ENCODE results near the gene VILL.
"Not testable (repeated sequence)": the region's sequence is repeated elsewhere in the genome, so short reads cannot be mapped to it uniquely, and the experiment has no call there.

VILL gene

DNA sequence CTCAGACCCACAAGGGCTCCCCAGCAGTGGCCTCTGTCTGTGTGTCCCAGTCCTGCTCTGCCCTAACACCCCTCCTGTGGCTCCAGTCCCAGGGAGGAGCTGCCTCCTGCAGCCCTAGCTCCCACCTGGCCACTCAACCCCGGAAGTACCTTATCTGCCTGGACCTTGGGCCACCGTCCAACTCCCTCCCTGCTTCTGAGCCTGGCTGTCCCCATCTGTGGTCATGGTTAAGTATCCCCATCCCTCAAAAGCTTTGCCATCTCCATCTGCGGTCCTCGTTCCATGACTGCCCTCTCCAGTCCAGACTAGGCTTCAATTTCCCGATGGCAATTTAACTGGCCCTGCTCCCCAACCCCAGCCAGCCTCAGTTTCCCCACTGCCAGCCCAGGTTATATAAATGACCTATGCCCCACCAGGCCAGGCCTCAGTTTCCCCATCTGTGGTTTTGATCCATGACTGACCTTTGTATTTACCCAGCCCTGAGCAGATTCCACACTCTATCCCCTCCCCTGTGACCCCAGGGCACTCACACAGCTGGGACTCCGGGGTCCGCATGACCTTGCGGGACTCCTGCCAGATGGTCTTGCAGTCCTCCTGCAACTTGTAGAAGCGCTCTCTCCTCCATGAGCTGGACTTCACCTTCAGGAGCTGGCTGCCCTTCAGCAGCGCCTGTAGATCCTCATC lies 29.2 kb downstream of the VILL start:
- DNase-seq: no peak

DNA sequence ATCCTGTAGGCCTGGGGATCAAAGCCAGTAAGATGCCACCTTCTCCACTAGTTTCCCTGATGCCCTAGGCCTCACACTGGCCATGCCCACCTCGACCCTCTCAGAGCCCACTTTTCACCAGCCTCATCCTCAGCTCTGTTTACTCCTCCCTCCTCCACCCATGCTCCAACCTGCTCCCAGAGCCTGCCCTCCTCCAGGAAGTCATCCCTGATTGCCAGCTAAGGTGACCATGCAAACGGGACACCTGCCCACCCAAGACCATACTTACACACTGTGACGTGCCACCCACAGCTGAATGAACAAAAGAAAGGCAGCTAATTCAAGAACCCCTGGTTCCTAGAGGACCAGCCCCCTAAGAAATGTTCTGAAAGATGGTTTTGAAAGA lies 29.7 kb downstream of the VILL start:
- no peak for DNase-seq

DNA sequence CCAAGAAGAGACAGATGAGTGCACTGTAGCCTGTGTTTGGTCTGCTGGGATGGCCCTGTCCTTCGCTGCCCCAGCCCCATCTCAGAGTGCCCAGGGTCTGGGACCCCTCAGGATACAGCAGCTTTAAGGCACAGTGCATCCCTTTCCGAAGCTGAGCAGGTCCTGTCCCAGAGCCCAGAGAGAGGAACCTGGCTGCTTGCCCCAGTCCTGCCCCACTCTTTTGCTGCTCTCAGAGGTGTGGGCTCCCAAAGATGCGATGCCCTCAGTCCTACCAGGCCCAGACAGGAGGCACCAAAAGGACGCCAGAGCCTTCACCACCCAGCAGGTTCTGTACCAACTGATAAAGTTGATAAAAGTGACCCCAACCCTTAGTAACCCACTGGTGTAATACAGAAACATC lies 30.6 kb downstream of the VILL start:
- no peak for DNase-seq

GRCh38 chr3:38022301-38022700 lies 31.7 kb downstream of the VILL start:
- no peak for DNase-seq

- DNase-seq: no peak
These were observed 32.5 kb downstream of the VILL start for GRCh38 chr3:38022896-38023709.

DNA sequence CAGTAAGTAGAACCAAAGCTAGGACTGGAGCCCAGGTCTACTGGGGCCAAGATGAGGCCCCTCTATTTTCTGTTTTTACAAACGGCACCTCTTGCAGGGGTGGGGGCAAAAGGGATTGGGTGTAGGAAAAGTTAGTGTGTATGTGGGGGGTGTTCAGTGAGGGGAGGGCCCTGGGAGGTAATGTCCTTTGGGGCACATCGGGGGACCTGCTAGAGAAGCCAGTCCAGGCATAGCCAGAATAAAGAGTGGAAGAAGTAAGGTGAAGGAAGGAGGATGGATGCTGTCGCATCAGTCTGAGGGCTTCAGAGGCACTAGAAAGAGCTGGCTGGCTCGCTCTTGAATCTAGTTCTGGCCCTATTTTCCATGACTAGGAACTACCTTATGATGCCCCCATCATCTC lies 36.3 kb downstream of the VILL start:
- DNase-seq: no peak

DNA sequence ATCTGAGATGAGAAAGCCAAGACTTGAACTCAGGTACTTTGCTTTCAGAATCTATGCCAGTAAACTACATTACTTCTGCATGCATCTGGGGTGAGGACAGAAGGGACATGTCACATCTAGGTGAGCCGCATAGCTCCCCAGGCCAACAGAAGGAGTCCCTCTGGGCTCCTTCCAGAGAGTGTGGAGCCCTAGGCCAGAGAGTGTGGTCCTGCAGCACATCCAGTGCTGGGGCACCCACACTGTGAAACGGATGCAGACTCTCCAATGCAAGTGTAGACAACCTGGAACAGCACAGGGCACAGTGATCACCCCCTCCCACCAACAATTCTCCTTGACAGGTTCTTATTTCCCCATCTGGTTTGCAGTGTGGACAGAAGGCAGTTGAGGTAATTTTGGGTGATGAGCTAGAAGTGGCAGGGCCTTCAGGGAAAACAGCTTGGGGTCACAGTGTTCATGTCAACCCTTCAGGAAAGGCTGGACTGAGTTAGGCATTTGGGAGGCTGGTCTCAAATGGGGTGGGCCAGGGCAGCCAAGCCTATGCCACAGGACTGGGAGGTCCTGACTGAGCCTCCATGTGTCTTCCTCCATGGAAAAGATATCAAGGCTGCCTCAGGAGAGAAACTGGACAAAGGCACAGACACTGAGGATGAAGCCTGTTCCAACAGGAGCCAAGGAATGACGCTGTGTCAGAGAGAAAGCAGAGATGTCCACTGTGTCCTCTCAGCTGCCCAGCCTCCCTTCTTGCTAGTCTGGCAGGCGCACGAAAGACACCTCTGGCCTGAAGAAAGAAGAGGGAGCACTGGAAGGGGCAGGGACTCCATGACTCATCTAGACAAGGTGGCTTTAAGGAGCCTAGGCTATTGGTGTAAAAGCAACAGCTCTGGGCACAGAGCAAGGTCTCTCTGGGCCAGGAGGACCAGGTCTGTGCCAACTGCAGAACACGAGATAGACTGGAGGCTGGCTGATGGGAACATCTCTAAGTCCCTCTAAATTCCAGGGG lies 37.2 kb downstream of the VILL start:
- DNase-seq: no peak

- DNase-seq: no peak
These were observed 38.2 kb downstream of the VILL start for GRCh38 chr3:38028621-38029361.

DNA sequence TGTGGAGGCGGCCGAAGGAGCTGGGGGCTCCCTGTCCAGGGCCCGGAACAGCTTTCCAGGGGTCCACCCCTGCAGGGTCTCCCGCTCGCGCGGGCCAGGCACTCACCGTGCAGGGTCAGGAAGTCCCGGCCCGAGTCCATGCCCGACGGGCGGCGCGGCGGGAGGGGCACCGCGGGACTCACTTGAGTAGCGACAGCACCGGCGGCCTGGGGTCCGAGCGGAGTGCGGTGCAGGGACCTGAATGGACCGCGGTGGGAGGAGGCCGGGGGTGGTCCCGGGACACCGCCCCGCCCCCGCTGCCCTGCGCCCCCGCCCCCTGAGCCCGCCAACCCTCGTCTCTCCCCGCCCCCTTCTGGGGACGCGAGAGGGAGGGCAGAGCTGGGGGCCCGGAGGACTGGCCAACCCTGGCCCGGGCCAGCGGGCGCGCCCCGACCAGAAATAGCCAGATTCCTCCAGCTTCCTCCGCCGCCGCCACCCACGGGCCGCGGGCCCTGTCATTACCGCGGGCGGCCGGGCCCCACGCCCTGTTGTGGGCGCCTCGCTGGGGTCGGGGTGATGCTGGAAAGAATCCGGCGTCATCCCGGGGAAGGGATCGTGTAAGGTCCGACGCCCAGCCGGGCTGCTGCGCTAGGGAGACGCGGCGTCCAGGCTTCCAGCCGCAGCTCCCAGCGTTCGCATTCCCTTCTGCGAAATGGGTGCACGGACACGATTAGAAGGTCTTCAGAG lies 39.0 kb downstream of the VILL start, which contains the start of gene PLCD1:
PLCD1 (minus strand) TSS at position 243 of the 726 bp plus-strand sequence; CDS start at position 140, 103 bp downstream.
- DNase-seq: peak; percentile 27

GRCh38 chr3:38030126-38031021 lies 39.8 kb downstream of the VILL start:
- DNase-seq: no peak

- peak; percentile 32 for DNase-seq
These were observed 40.7 kb downstream of the VILL start for GRCh38 chr3:38031022-38031994.

DNA sequence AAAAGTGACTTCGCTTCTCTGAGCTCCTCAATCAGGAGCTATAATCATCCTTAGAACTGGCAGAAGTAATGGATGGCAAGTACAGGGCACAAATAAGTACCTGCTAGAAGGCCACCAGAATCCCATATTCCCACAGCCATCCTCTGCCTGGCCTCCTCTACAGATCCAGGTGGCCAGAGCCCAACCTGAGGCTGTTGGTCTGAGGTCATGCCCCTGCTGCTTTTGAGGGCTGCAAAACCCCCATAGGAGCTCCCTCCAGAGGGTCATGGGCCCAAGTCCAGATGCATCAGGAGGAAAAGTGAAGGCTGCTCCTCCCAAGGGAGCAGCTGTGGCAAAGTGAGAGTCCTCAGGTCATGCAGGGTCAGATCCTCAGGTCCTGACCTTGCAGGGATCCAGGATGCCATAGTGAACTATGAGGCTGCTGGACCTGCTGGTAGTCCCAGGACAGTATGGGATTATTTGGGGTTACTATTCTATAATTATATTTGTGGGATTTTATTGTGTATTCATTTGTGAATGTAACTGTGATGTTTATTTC lies 41.8 kb downstream of the VILL start:
- DNase-seq: no peak

- not testable (repeated sequence) for DNase-seq
These were observed 43.0 kb downstream of the VILL start for GRCh38 chr3:38033586-38033985.

DNA sequence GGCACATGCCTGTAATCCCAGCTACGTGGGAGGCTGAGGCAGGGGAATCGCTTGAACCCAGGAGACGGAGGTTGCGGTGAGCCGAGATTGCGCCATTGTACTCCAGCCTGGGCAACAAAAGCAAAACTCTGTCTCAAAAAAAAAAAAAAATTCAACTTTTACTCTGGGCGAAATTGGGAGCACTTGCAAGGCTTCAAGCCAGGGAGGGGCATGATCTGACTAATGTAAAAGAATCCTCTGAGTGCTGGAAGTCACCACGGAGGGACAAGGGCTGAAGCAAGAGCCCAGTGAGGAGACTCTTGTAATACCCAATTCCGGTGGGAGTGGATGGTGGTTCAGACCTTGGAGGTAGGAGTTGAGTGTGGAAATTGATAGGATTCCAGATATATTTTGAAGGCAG lies 43.7 kb downstream of the VILL start:
- DNase-seq: not testable (repeated sequence)

GRCh38 chr3:38036286-38036685 lies 45.7 kb downstream of the VILL start:
- no peak for DNase-seq

GRCh38 chr3:38036906-38037305 lies 46.3 kb downstream of the VILL start:
- no peak for DNase-seq

DNA sequence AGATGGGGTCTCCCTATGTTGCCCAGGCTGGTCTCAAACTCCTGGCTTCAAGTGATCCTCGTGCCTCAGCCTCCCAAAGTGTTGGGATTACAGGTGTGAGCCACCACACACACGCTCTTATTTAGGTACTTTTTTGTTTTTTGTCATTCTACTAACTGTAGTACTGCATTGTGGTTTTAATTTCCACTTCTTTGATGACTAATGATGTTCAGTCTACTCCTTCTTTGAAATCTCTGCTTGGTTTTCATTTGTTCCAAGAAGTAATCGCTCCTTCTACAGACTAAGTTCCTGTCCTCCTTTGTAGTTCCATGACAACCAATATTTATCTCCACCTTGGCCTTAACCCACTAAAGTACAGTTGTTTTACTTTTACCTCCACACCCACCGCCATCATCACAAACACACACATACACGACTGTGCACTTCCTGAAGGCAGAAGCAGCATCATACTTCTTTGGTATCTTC lies 47.9 kb downstream of the VILL start:
- DNase-seq: no peak

DNA sequence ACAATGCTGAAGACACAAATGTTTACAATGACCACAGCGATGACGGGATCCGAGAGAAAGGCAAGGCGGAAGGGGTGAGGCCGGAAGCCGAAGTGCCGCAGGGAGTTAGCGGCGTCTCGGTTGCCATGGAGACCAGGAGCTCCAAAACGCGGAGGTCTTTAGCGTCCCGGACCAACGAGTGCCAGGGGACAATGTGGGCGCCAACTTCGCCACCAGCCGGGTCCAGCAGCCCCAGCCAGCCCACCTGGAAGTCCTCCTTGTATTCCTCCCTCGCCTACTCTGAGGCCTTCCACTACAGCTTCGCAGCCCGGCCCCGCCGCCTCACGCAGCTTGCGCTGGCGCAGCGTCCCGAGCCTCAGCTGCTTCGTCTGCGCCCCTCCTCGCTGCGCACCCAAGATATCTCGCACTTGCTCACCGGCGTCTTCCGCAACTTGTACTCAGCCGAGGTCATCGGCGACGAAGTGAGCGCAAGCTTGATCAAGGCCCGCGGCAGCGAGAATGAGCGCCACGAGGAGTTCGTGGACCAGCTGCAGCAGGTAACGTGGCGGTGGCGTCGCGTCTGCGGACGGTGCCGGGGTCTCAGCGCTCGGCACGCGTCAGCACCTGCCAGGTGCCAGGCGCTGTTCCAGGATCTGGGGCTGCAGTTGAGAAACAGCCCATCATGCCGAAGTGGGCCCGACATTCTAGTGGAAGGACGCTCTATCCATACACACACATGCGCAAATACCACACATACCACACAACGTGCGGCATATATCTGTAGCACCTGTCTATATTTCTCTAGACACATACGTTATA lies 48.7 kb downstream of the VILL start, which contains the start of gene DLEC1:
DLEC1 (plus strand) TSS at position 108 of the 798 bp plus-strand sequence; CDS start at position 126, 18 bp downstream.
- no peak for DNase-seq
